ENCODE measurements around the gene C1orf167. TPM values are rescaled to one million over a fixed set of nuclear protein-coding genes. Genes with fewer than 3 reads are reported as not detected.

C1orf167 gene
- total and polyA plus RNA-seq, 2 donors (not counting 1 experiment from before 2014, with no cell fraction given) = not detected

GRCh38 chr1:11757047-11757446 is 4.9 kb upstream of the C1orf167 start:
- Histone ChIP-seq H3K4me1 (ENCODE audit: control insufficient read depth in 2 of 2, insufficient read depth in 2 of 2, low read length in 2 of 2) (peaks cover 4 to 5% of the 10 kb centered on the region in 2 donors), H2AFZ (ENCODE audit: insufficient read depth, low read depth, low read length, poor library complexity, severe bottlenecking) (no peak overlapping the region), H3K4me2 (replicated peaks; ENCODE audit: low read depth, low read length, poor library complexity, severe bottlenecking) (no peak overlapping the region), H3K4me3 (ENCODE audit: control extremely low read depth in 1 of 5, extremely low read depth in 1 of 5, insufficient read depth in 1 of 5, low read depth in 2 of 5, low read length in 4 of 5) (no peak overlapping the region), H3K9ac (ENCODE audit: low read length) (no peak overlapping the region), H3K79me2 (ENCODE audit: control insufficient read depth, insufficient read depth, low read length) (no peaks in the 10 kb centered on the region), H3K9me3 (ENCODE audit: control extremely low read depth in 1 of 3, control insufficient read depth in 2 of 3, insufficient read depth in 1 of 3, low read length in 2 of 3) (peaks cover 0 to 5% (median 0%) of the 10 kb centered on the region in 3 donors), H3K36me3 (replicated peaks in 1 of 2; ENCODE audit: control extremely low read depth in 1 of 2, control insufficient read depth in 1 of 2, extremely low read depth in 1 of 2, insufficient read depth in 2 of 2, low read length in 1 of 2) (no peaks in the 10 kb centered on the region), H3K27me3 (replicated peaks in 1 of 4; ENCODE audit: control extremely low read depth in 1 of 4, control insufficient read depth in 3 of 4, insufficient read depth in 4 of 4, low read length in 3 of 4) (peaks cover 0 to 10% (median 2%) of the 10 kb centered on the region in 4 experiments), H4K20me1 (ENCODE audit: control insufficient read depth, insufficient read depth, low read length, poor library complexity, severe bottlenecking) (no peaks in the 10 kb centered on the region), H3K27ac (ENCODE audit: low read length in 2 of 2) (no peak overlapping the region)
- Mint-ChIP-seq H3K4me3 (no peak overlapping the region), H3K4me1 (peaks cover 2% of the 10 kb centered on the region), H3K27me3 (peaks cover 14% of the 10 kb centered on the region), H3K9me3 (ENCODE audit: insufficient read depth) (no peaks in the 10 kb centered on the region), H3K27ac (no peak overlapping the region)
- POLR2A ChIA-PET = no interaction called here
- TF ChIP-seq EZH2 (IDR thresholded peaks at IDR 0.05; ENCODE audit: borderline replicate concordance, insufficient read depth, low read depth, low read length, poor library complexity, severe bottlenecking) = no peak
- TF ChIP-seq, protein P1, sequence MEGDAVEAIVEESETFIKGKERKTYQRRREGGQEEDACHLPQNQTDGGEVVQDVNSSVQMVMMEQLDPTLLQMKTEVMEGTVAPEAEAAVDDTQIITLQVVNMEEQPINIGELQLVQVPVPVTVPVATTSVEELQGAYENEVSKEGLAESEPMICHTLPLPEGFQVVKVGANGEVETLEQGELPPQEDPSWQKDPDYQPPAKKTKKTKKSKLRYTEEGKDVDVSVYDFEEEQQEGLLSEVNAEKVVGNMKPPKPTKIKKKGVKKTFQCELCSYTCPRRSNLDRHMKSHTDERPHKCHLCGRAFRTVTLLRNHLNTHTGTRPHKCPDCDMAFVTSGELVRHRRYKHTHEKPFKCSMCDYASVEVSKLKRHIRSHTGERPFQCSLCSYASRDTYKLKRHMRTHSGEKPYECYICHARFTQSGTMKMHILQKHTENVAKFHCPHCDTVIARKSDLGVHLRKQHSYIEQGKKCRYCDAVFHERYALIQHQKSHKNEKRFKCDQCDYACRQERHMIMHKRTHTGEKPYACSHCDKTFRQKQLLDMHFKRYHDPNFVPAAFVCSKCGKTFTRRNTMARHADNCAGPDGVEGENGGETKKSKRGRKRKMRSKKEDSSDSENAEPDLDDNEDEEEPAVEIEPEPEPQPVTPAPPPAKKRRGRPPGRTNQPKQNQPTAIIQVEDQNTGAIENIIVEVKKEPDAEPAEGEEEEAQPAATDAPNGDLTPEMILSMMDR (IDR thresholded peaks at IDR 0.05) = no peak
- no CpG with 5 or more reads among the region's 1 CpG for WGBS (ENCODE audit: insufficient coverage)
- DNase-seq (no peak), ATAC-seq (ENCODE audit: low read depth) (no peak)
- CTCF ChIA-PET = interaction anchor here (0.8 kb wide), 1 partner anchor 63 kb away, joined by 3 read pairs; no protein-coding TSS in a partner anchor
- intact Hi-C loops (cut with micrococcal nuclease) = no loop called here

GRCh38 chr1:11759791-11760190 is 2.2 kb upstream of the C1orf167 start:
- Histone ChIP-seq H3K4me1 (ENCODE audit: control insufficient read depth in 2 of 2, insufficient read depth in 2 of 2, low read length in 2 of 2) (peaks cover 6 to 7% of the 10 kb centered on the region in 2 donors), H3K4me2 (replicated peaks; ENCODE audit: low read depth, low read length, poor library complexity, severe bottlenecking) (no peak overlapping the region), H3K79me2 (ENCODE audit: control insufficient read depth, insufficient read depth, low read length) (no peaks in the 10 kb centered on the region), H3K4me3 (ENCODE audit: control extremely low read depth in 1 of 5, extremely low read depth in 1 of 5, insufficient read depth in 1 of 5, low read depth in 2 of 5, low read length in 4 of 5) (no peak overlapping the region), H3K36me3 (replicated peaks in 1 of 2; ENCODE audit: control extremely low read depth in 1 of 2, control insufficient read depth in 1 of 2, extremely low read depth in 1 of 2, insufficient read depth in 2 of 2, low read length in 1 of 2) (no peaks in the 10 kb centered on the region), H2AFZ (ENCODE audit: insufficient read depth, low read depth, low read length, poor library complexity, severe bottlenecking) (no peak overlapping the region), H3K9me3 (ENCODE audit: control extremely low read depth in 1 of 3, control insufficient read depth in 2 of 3, insufficient read depth in 1 of 3, low read length in 2 of 3) (peaks cover 0 to 5% (median 0%) of the 10 kb centered on the region in 3 donors), H3K9ac (ENCODE audit: low read length) (no peak overlapping the region), H4K20me1 (ENCODE audit: control insufficient read depth, insufficient read depth, low read length, poor library complexity, severe bottlenecking) (no peaks in the 10 kb centered on the region), H3K27me3 (replicated peaks in 1 of 4; ENCODE audit: control extremely low read depth in 1 of 4, control insufficient read depth in 3 of 4, insufficient read depth in 4 of 4, low read length in 3 of 4) (peaks cover 0 to 21% (median 2%) of the 10 kb centered on the region in 4 experiments), H3K27ac (ENCODE audit: low read length in 2 of 2) (no peak overlapping the region)
- no peak for DNase-seq
- no peak for TF ChIP-seq EZH2 (IDR thresholded peaks at IDR 0.05; ENCODE audit: borderline replicate concordance, insufficient read depth, low read depth, low read length, poor library complexity, severe bottlenecking)
- TF ChIP-seq, protein P1 (IDR thresholded peaks at IDR 0.05) = no peak
- no peak overlapping the region for H3K4me3 Mint-ChIP-seq
- no peak overlapping the region for H3K27ac Mint-ChIP-seq
- ChIA-PET CTCF (no interaction called here), POLR2A (no interaction called here)
- intact Hi-C loops (cut with micrococcal nuclease) = no loop called here
- H3K4me1 Mint-ChIP-seq = peaks cover 3% of the 10 kb centered on the region
- no peak for ATAC-seq (ENCODE audit: low read depth)
- no peaks in the 10 kb centered on the region for H3K9me3 Mint-ChIP-seq (ENCODE audit: insufficient read depth)
- peaks cover 22% of the 10 kb centered on the region for H3K27me3 Mint-ChIP-seq
- no CpG with 5 or more reads among the region's 4 CpGs for WGBS (ENCODE audit: insufficient coverage)
